ENCODE results near the gene RXFP1. TPM values are rescaled to one million over a fixed set of nuclear protein-coding genes. Genes with fewer than 3 reads are reported as not detected.

Gene RXFP1
- total RNA-seq, 1 experiment from 2014 or later: not detected

GRCh38 chr4:158580064-158580463 is 58.4 kb downstream of the RXFP1 start:
- no peak for TF ChIP-seq POLR2AphosphoS5 (IDR thresholded peaks at IDR 0.05; ENCODE audit: low read depth, low read length)
- no peak overlapping the region for H3K27ac ChIP-seq (ENCODE audit: low read length)
- ATAC-seq (no peak), DNase-seq (ENCODE audit: low read depth, low spot score) (no peak)
- no peak overlapping the region for H3K4me3 ChIP-seq (ENCODE audit: low read depth in 2 of 2, low read length in 2 of 2)
- CTCF ChIA-PET: no interaction called here
- no peaks in the 10 kb centered on the region for H3K4me1 ChIP-seq (ENCODE audit: control insufficient read depth, insufficient read depth, low read length)
- intact Hi-C loops (cut with micrococcal nuclease; ENCODE audit: unreplicated experiment) (no loop called here), in situ Hi-C loops (cut with HindIII; ENCODE audit: low pct_unique_long_range_greater_than_20kb, low sequenced_read_pairs) (no loop called here)
- no peaks in the 10 kb centered on the region for H3K36me3 ChIP-seq (ENCODE audit: control insufficient read depth, insufficient read depth, low read length)
- H3K27me3 ChIP-seq (ENCODE audit: control insufficient read depth, insufficient read depth, low read length): no peaks in the 10 kb centered on the region
- BruUV-seq (replicated peaks): no TSS peak
- POLR2A ChIA-PET: no interaction called here
- H3K9me3 ChIP-seq (ENCODE audit: control insufficient read depth, insufficient read depth, low read depth, low read length): no peaks in the 10 kb centered on the region

GRCh38 chr4:158581161-158581560 is 59.5 kb downstream of the RXFP1 start:
- ChIA-PET CTCF (no interaction called here), POLR2A (no interaction called here)
- no peaks in the 10 kb centered on the region for H3K4me1 ChIP-seq (ENCODE audit: control insufficient read depth, insufficient read depth, low read length)
- no peak overlapping the region for H3K27ac ChIP-seq (ENCODE audit: low read length)
- no TSS peak for BruUV-seq (replicated peaks)
- ATAC-seq: no peak
- intact Hi-C loops (cut with micrococcal nuclease; ENCODE audit: unreplicated experiment) (no loop called here), in situ Hi-C loops (cut with HindIII; ENCODE audit: low pct_unique_long_range_greater_than_20kb, low sequenced_read_pairs) (no loop called here)
- H3K27me3 ChIP-seq (ENCODE audit: control insufficient read depth, insufficient read depth, low read length): no peaks in the 10 kb centered on the region
- no peaks in the 10 kb centered on the region for H3K9me3 ChIP-seq (ENCODE audit: control insufficient read depth, insufficient read depth, low read depth, low read length)
- H3K36me3 ChIP-seq (ENCODE audit: control insufficient read depth, insufficient read depth, low read length): no peaks in the 10 kb centered on the region
- TF ChIP-seq REST (IDR thresholded peaks at IDR 0.05; ENCODE audit: insufficient read depth in 1 of 2, low read depth in 2 of 2, low read length in 1 of 2) (no peak), TCF7L2 (IDR thresholded peaks at IDR 0.05; ENCODE audit: low read depth, low read length) (no peak), POLR2AphosphoS5 (IDR thresholded peaks at IDR 0.05; ENCODE audit: low read depth, low read length) (no peak), CTCF (IDR thresholded peaks at IDR 0.05) (no peak), SIN3A (IDR thresholded peaks at IDR 0.05; ENCODE audit: borderline replicate concordance, insufficient read depth, low read depth, low read length) (no peak)
- no peak overlapping the region for H3K4me3 ChIP-seq (ENCODE audit: low read depth in 2 of 2, low read length in 2 of 2)
- no peak for DNase-seq (ENCODE audit: low read depth, low spot score)

GRCh38 chr4:158586881-158587280 is 65.2 kb downstream of the RXFP1 start:
- intact Hi-C loops (cut with micrococcal nuclease; ENCODE audit: unreplicated experiment): no loop called here
- CTCF ChIA-PET: no interaction called here
- POLR2A ChIA-PET: no interaction called here
- Histone ChIP-seq H3K27ac (ENCODE audit: low read length) (no peak overlapping the region), H3K36me3 (ENCODE audit: control insufficient read depth, insufficient read depth, low read length) (no peaks in the 10 kb centered on the region), H3K4me1 (ENCODE audit: control insufficient read depth, insufficient read depth, low read length) (no peaks in the 10 kb centered on the region), H3K4me3 (ENCODE audit: low read depth in 2 of 2, low read length in 2 of 2) (no peak overlapping the region), H3K9me3 (ENCODE audit: control insufficient read depth, insufficient read depth, low read depth, low read length) (no peaks in the 10 kb centered on the region), H3K27me3 (ENCODE audit: control insufficient read depth, insufficient read depth, low read length) (no peaks in the 10 kb centered on the region)
- BruUV-seq (replicated peaks): no TSS peak
- ATAC-seq (no peak), DNase-seq (ENCODE audit: low read depth, low spot score) (no peak)
- TF ChIP-seq SIN3A (IDR thresholded peaks at IDR 0.05; ENCODE audit: borderline replicate concordance, insufficient read depth, low read depth, low read length): no peak
- no peak for TF ChIP-seq REST (IDR thresholded peaks at IDR 0.05; ENCODE audit: insufficient read depth in 1 of 2, low read depth in 2 of 2, low read length in 1 of 2)
- no peak for TF ChIP-seq POLR2AphosphoS5 (IDR thresholded peaks at IDR 0.05; ENCODE audit: low read depth, low read length)
- TF ChIP-seq TCF7L2 (IDR thresholded peaks at IDR 0.05; ENCODE audit: low read depth, low read length): no peak
- TF ChIP-seq CTCF (IDR thresholded peaks at IDR 0.05): no peak
- in situ Hi-C loops (cut with HindIII; ENCODE audit: low pct_unique_long_range_greater_than_20kb, low sequenced_read_pairs): no loop called here
